ENCODE results near the gene ACOX3.
"Not testable (repeated sequence)": the region's sequence is repeated elsewhere in the genome, so short reads cannot be mapped to it uniquely, and the experiment has no call there.

Gene ACOX3

DNA sequence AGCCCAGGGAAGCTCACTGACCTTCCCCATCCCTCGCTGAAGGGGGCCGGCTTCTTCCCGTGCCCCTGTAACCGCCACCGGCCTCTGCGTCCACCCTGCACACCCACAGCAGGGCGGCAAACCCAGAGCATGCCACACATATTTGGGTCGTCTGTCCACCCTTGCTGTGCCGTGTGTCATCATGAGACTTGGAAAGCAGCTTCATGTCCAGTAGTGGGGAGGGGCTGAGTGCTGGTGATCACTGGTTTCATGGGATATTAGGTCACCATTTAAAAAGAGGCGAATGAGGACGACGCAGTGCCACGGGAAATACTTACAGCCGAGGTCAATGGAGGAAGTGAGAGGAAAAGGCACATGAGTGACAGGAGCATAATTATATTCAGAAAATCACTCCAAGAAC lies 96.1 kb downstream of the ACOX3 start:
- H3K27me3 ChIP-seq (ENCODE audit: control insufficient read depth in 1 of 2, insufficient read depth in 2 of 2, low read length in 2 of 2), result no peaks in the 10 kb centered on the region
- H3K36me3 ChIP-seq (ENCODE audit: insufficient read depth, low read length), result no peaks in the 10 kb centered on the region
- no peak overlapping the region for H3K9ac ChIP-seq (ENCODE audit: low read length)
- peaks cover 31% of the 10 kb centered on the region for H3K4me1 ChIP-seq (ENCODE audit: insufficient read depth, low read length)
- H3K4me3 ChIP-seq (ENCODE audit: low read depth in 1 of 2, low read length in 2 of 2), result no peak overlapping the region
- H3K9me3 ChIP-seq (ENCODE audit: low read length), result no peaks in the 10 kb centered on the region
- H3K27ac ChIP-seq (ENCODE audit: low read depth, low read length), result no peak overlapping the region

DNA sequence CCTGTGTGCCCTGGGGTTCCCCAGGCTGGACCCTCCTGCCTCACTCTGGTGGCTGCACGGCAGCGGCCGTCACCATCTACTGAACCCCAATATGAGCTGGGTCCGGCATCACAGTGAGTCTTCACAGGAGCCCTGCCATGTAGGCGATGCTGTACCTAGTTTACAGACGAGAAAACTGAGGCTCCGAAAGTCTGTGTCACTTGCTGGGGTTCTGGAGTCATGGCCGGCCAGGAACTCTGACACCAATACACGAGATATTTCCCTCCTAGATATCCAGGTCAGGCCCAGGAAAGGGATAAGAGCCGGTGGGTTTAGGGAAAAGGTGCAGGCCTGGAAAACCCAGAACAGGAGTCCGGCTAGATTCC lies 96.6 kb downstream of the ACOX3 start:
- Histone ChIP-seq H3K4me1 (ENCODE audit: insufficient read depth, low read length) (peaks cover 31% of the 10 kb centered on the region), H3K9me3 (ENCODE audit: low read length) (no peaks in the 10 kb centered on the region), H3K4me3 (ENCODE audit: low read depth in 1 of 2, low read length in 2 of 2) (no peak overlapping the region), H3K9ac (ENCODE audit: low read length) (no peak overlapping the region), H3K27me3 (ENCODE audit: control insufficient read depth in 1 of 2, insufficient read depth in 2 of 2, low read length in 2 of 2) (no peaks in the 10 kb centered on the region), H3K36me3 (ENCODE audit: insufficient read depth, low read length) (no peaks in the 10 kb centered on the region), H3K27ac (ENCODE audit: low read depth, low read length) (no peak overlapping the region)

DNA sequence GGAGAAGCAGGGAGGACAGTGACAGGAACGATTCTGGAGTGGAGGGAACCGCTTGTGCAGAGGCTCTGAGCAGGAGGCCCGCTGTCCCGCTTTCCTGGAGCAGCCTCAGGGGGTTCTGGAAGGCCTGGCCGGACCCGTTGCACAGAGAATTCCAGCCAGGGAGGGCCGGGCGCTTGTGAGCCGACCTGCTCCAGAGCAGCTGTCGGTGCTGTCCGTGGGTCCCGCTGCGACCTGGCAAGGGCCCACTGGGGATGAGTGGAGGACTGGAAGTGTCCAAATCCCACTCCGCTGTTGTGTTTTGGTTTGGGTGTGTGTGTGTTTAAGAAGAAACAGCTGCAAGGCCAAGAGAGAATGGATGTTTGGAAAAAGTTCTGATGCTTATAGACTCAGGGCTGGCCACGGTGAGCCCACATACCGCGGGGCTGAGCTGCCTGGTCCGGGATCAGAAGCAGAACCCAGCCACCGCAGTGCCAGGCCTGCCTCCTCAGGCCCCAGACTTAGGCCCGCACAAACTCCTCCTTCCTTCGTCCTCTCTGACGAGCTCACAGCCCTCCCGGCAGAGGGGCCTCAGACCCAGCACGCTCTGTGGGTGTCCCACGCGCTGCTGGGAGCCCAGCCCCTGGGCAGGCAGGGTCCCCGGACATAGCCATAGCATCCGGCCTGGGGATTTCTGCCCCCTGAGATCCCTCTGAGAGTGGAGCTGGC lies 97.1 kb downstream of the ACOX3 start:
- Histone ChIP-seq H3K9ac (ENCODE audit: low read length) (no peak overlapping the region), H3K27me3 (ENCODE audit: control insufficient read depth in 1 of 2, insufficient read depth in 2 of 2, low read length in 2 of 2) (no peaks in the 10 kb centered on the region), H3K36me3 (ENCODE audit: insufficient read depth, low read length) (no peaks in the 10 kb centered on the region), H3K9me3 (ENCODE audit: low read length) (no peaks in the 10 kb centered on the region), H3K4me3 (ENCODE audit: low read depth in 1 of 2, low read length in 2 of 2) (no peak overlapping the region), H3K4me1 (ENCODE audit: insufficient read depth, low read length) (peaks cover 31% of the 10 kb centered on the region), H3K27ac (ENCODE audit: low read depth, low read length) (no peak overlapping the region)

DNA sequence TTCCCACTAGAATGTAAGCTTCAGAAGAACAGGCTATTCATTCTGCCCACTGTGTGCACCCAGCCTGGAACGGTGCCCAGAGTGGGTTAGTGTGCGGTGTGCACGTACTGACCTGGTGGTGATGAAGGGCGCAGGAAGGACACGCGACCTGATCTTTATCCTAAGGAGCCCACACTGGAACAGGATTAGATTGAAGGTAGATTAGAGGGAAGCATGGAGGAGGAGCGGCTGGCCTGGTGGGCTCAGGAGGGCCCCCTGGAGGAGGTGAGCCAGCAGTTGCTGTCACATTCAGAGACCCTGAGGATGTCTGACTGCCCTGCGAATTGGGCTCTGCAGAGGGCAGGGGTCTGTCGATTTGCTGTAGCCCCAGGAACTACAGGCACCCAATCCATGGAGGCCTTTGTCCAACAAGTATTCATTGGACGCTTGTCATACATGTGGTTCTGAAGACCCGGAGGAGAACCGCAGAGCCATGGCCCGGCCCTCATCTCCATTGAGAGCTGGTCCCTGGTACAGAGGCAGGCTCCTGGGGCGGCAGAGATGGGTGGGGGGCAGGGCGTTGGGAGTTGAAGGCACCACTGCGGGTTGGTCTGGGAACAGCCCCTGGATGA lies 97.8 kb downstream of the ACOX3 start:
- peaks cover 31% of the 10 kb centered on the region for H3K4me1 ChIP-seq (ENCODE audit: insufficient read depth, low read length)
- no peaks in the 10 kb centered on the region for H3K36me3 ChIP-seq (ENCODE audit: insufficient read depth, low read length)
- no peak overlapping the region for H3K27ac ChIP-seq (ENCODE audit: low read depth, low read length)
- no peak overlapping the region for H3K9ac ChIP-seq (ENCODE audit: low read length)
- no peaks in the 10 kb centered on the region for H3K27me3 ChIP-seq (ENCODE audit: control insufficient read depth in 1 of 2, insufficient read depth in 2 of 2, low read length in 2 of 2)
- H3K9me3 ChIP-seq (ENCODE audit: low read length), result no peaks in the 10 kb centered on the region
- H3K4me3 ChIP-seq (ENCODE audit: low read depth in 1 of 2, low read length in 2 of 2), result no peak overlapping the region

DNA sequence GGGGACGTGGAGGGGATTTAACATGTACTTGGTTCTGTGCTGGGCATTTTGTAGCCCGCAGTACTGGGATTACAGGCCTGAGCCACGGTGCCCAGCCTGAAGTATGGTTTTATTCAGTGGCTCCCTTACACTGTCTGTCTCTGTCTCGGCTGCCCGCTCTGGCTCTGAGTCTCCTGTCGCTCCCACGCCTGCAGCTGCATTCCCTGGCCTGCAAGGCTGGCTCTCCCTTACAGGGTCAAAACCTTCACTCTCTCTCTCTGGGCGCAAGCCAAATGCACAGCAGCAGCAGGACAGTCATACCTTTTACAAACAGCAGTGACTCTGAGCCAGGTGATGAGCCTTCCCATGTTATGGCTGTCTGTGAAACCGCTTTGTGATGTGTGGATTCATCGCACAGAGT lies 98.8 kb downstream of the ACOX3 start:
- Histone ChIP-seq H3K9ac (ENCODE audit: low read length) (no peak overlapping the region), H3K27ac (ENCODE audit: low read depth, low read length) (peak overlapping the region; percentile 1), H3K27me3 (ENCODE audit: control insufficient read depth in 1 of 2, insufficient read depth in 2 of 2, low read length in 2 of 2) (no peaks in the 10 kb centered on the region), H3K4me1 (ENCODE audit: insufficient read depth, low read length) (peaks cover 31% of the 10 kb centered on the region), H3K36me3 (ENCODE audit: insufficient read depth, low read length) (no peaks in the 10 kb centered on the region), H3K4me3 (ENCODE audit: low read depth in 1 of 2, low read length in 2 of 2) (no peak overlapping the region), H3K9me3 (ENCODE audit: low read length) (no peaks in the 10 kb centered on the region)

DNA sequence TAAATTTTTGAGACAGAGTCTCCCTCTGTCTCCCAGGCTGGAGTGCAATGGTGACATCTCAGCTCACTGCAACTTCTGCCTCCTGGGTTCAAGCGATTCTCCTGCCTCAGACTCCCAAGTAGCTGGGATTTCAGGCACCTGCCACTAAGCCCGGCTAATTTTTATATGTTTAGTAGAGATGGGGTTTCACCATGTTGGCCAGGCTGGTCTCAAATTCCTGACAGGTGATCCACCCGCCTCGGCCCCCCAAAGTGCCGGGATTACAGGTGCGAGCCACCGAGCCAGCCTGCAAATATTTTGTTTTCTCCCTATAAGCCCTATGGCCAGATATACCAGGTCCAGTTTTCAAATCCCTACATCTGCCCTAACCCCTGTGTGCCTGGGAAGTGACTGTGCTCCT lies 99.2 kb downstream of the ACOX3 start:
- not testable (repeated sequence) for H3K36me3 ChIP-seq (ENCODE audit: insufficient read depth, low read length); H3K9ac ChIP-seq (ENCODE audit: low read length); H3K27me3 ChIP-seq (ENCODE audit: control insufficient read depth in 1 of 2, insufficient read depth in 2 of 2, low read length in 2 of 2); H3K9me3 ChIP-seq (ENCODE audit: low read length); H3K4me3 ChIP-seq (ENCODE audit: low read depth in 1 of 2, low read length in 2 of 2)
- Histone ChIP-seq H3K27ac (ENCODE audit: low read depth, low read length) (peak overlapping the region; percentile 1), H3K4me1 (ENCODE audit: insufficient read depth, low read length) (peaks cover 31% of the 10 kb centered on the region)

DNA sequence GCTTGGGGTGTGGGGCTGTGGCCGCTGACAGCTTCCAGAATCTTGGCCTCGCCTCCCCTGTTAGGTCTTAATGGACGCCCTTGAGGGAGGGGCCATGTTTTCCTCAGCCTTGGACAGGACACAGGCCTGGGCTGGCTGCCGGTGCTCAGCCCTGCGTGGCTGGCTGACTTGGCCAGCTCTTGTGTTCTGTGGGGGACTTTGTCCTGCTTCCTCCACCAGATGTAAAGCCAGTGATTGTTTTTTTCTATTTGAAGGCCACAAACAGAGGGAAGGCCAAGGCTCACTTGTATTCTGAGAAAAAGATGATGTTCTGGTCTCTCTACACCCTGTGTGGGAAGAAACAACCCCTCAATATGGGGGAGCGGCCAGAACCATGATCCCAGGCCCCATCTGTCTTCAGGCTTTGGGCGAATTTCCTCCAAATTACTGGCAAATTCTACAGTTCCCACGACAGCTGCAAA lies 99.7 kb downstream of the ACOX3 start:
- no peaks in the 10 kb centered on the region for H3K9me3 ChIP-seq (ENCODE audit: low read length)
- H3K27me3 ChIP-seq (ENCODE audit: control insufficient read depth in 1 of 2, insufficient read depth in 2 of 2, low read length in 2 of 2), result no peaks in the 10 kb centered on the region
- H3K9ac ChIP-seq (ENCODE audit: low read length), result no peak overlapping the region
- no peaks in the 10 kb centered on the region for H3K36me3 ChIP-seq (ENCODE audit: insufficient read depth, low read length)
- no peak overlapping the region for H3K4me3 ChIP-seq (ENCODE audit: low read depth in 1 of 2, low read length in 2 of 2)
- peaks cover 31% of the 10 kb centered on the region for H3K4me1 ChIP-seq (ENCODE audit: insufficient read depth, low read length)
- H3K27ac ChIP-seq (ENCODE audit: low read depth, low read length), result no peak overlapping the region

DNA sequence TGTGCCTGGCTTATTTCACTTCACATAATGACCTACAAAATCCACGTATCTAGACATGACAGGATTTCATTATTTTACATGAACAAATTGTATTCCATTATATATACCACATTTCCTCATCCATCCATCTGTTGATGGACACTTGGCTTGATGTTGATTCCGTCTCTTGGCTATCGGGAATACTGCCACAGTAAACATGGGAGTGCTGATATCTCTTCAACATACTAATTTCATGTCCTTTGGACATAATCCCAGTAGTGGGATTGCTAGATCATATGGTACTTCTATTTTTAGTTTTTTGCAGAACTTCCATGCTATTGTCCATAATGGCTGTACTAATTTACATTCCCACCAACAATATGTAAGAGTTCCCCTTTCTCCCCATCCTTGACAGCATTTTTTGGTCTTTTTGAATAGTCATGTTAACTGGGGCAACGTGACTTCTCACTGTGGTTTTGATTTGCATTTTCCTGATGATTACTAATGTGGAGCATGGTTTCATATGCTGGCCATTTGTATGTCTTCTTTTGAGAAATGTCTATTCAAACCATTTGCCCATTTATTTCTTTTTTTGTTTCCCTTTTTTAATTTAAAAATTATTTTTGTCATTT lies 102.1 kb downstream of the ACOX3 start:
- H3K27me3 ChIP-seq (ENCODE audit: control insufficient read depth in 1 of 2, insufficient read depth in 2 of 2, low read length in 2 of 2), result no peaks in the 10 kb centered on the region
- no peak overlapping the region for H3K9ac ChIP-seq (ENCODE audit: low read length)
- no peak overlapping the region for H3K27ac ChIP-seq (ENCODE audit: low read depth, low read length)
- H3K36me3 ChIP-seq (ENCODE audit: insufficient read depth, low read length), result no peaks in the 10 kb centered on the region
- no peaks in the 10 kb centered on the region for H3K9me3 ChIP-seq (ENCODE audit: low read length)
- H3K4me1 ChIP-seq (ENCODE audit: insufficient read depth, low read length), result peaks cover 27% of the 10 kb centered on the region
- no peak overlapping the region for H3K4me3 ChIP-seq (ENCODE audit: low read depth in 1 of 2, low read length in 2 of 2)

DNA sequence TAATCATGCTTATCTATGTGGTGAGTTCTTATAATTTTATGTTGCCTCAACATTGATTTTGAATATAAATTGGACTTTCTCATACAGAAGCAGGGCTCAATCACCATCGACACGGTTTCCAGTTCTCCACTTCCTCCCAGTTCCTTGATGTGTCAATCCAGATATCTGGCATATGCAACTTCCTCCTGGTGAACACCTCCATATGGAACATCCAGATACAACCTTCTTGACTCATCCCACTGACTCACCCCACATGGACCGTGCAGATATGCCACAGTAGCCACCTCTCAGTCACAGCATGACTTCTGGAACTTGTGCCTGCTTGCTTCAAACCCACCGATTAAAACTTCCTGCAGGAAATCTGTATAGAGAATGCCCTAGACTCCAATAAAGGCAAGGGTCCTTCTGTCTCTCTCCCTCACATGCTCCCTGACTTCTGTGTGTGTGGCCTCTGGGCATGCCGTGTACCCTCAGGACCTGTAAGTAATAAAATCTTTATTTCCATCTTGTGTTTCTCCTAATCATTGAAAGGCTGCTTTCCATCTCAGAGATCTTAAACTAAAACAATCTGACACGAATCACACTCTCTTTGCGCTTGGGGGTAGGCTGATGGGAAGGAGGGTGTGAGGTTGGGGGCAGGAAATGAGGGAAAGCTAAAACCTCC lies 104.0 kb downstream of the ACOX3 start:
- Histone ChIP-seq H3K27ac (ENCODE audit: low read depth, low read length) (no peak overlapping the region), H3K27me3 (ENCODE audit: control insufficient read depth in 1 of 2, insufficient read depth in 2 of 2, low read length in 2 of 2) (no peaks in the 10 kb centered on the region), H3K9ac (ENCODE audit: low read length) (no peak overlapping the region), H3K36me3 (ENCODE audit: insufficient read depth, low read length) (no peaks in the 10 kb centered on the region), H3K9me3 (ENCODE audit: low read length) (no peaks in the 10 kb centered on the region), H3K4me1 (ENCODE audit: insufficient read depth, low read length) (peaks cover 7% of the 10 kb centered on the region), H3K4me3 (ENCODE audit: low read depth in 1 of 2, low read length in 2 of 2) (no peak overlapping the region)

DNA sequence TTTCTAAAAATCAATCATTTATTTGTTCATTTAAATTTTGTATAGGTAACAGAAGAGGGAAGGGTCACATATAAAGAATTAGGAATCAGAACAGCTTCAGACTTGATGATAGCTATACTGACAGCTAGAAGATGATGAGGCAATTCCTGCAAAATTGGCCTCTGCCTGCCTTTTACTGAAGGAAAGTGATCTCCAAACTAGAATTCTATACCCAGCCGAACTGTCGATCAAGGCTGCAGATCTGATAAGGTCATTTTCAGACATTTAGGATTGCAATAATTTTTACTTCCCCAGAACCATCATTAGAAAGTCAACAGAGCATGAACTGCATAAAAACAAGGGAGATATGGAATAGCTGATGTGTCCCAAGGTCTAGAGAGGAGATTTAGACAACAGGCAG lies 104.7 kb downstream of the ACOX3 start:
- no peak overlapping the region for H3K27ac ChIP-seq (ENCODE audit: low read depth, low read length)
- no peaks in the 10 kb centered on the region for H3K36me3 ChIP-seq (ENCODE audit: insufficient read depth, low read length)
- no peaks in the 10 kb centered on the region for H3K9me3 ChIP-seq (ENCODE audit: low read length)
- no peak overlapping the region for H3K9ac ChIP-seq (ENCODE audit: low read length)
- H3K4me3 ChIP-seq (ENCODE audit: low read depth in 1 of 2, low read length in 2 of 2), result no peak overlapping the region
- H3K27me3 ChIP-seq (ENCODE audit: control insufficient read depth in 1 of 2, insufficient read depth in 2 of 2, low read length in 2 of 2), result no peaks in the 10 kb centered on the region
- peaks cover under 1% of the 10 kb centered on the region for H3K4me1 ChIP-seq (ENCODE audit: insufficient read depth, low read length)

DNA sequence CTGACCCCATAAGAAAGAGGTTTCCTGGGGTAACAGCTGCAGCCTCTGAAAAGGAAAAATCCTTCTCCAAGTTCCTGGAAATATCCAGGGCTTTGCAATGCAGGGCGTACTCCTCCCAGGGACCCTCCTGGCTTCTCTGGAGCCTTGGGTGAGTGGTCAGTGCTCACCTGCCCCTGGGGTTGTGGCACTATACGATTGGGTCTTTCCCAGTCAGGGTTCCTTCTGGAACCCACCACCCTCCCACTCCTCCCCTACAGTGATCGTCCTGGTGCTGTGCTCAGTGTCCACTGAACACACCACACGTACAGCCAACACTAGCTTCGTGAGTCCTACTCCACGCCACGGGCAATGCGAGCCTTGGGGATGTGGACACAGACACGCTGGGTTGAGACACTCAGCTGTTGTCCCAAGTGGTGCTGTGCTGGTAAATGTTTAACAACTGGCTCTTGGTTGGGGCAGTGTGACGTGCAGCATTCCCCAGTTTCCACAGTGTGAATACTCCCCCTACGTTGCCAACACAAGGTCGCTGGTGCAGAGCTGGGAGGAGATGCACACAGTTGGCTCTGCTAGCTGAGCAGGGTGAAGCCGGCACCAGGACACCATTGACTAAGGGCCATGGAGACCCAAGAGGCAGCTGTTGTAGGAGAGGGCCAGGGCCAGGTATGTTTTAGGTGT lies 105.6 kb downstream of the ACOX3 start:
- H3K9ac ChIP-seq (ENCODE audit: low read length), result no peak overlapping the region
- no peaks in the 10 kb centered on the region for H3K27me3 ChIP-seq (ENCODE audit: control insufficient read depth in 1 of 2, insufficient read depth in 2 of 2, low read length in 2 of 2)
- no peak overlapping the region for H3K4me3 ChIP-seq (ENCODE audit: low read depth in 1 of 2, low read length in 2 of 2)
- no peaks in the 10 kb centered on the region for H3K36me3 ChIP-seq (ENCODE audit: insufficient read depth, low read length)
- no peak overlapping the region for H3K27ac ChIP-seq (ENCODE audit: low read depth, low read length)
- H3K9me3 ChIP-seq (ENCODE audit: low read length), result no peaks in the 10 kb centered on the region
- H3K4me1 ChIP-seq (ENCODE audit: insufficient read depth, low read length), result no peaks in the 10 kb centered on the region
